Endothelial cell of umbilical vein (primary cell): ENCODE results near the gene CCR9. TPM values are rescaled to one million over a fixed set of nuclear protein-coding genes. Genes with fewer than 3 reads are reported as not detected.

Experiments
- BruUV-seq: library from RNA; stranded (reverse); fragments of 400-500 nt; replicated peaks from 2 replicates; lab custom pipeline; 2021; lab: Mats Ljungman, UMichigan
- CTCF ChIA-PET: fragments of 300-600, 350-600 bp; sonication (Branson Sonifier 250); formaldehyde crosslinking; loops from one replicate; lab custom pipeline; 2021; ENCODE audit warnings: antibody characterized with exemption, inconsistent platforms; lab: Charles Lee
- POLR2A ChIA-PET: fragments of 300-600, 350-600 bp; sonication (Branson Sonifier 250); formaldehyde crosslinking; loops from one replicate; lab custom pipeline; 2021; ENCODE audit warnings: antibody characterized with exemption, inconsistent platforms; lab: Charles Lee
- DNase-seq: peaks from one replicate; pipeline ENCODE4 v3.0.0-alpha.2; 2011; ENCODE audit warnings: low read depth, low spot score
- FAIRE-seq: peaks from 2 replicates; lab custom pipeline; 2011; peaks lifted over from hg19 to GRCh38; lab: Jason Lieb, UNC
- H2AFZ ChIP-seq: 2 replicates; pipeline ENCODE4 v1.6.0; 2012; ENCODE audit warnings: low read depth, low read length, control low read depth, inconsistent platforms
- H3K27ac ChIP-seq: 2 replicates; pipeline ENCODE4 v1.5.1; 2011; ENCODE audit warnings: low read depth, mild to moderate bottlenecking, control low read depth, low read length, moderate library complexity; ENCODE audit not compliant: insufficient read depth
- H3K27me3 ChIP-seq, 2 experiments: 2 replicates each; pipeline versions ENCODE4 v1.6.0 to v1.6.1; 2011; ENCODE audit warnings: low read length in 2 of 2, mixed read lengths in 1 of 2; ENCODE audit not compliant: control insufficient read depth in 2 of 2, insufficient read depth in 2 of 2
- H3K36me3 ChIP-seq, 2 experiments: 2 replicates in 1 of 2; 3 replicates in 1 of 2; pipeline ENCODE4 v1.5.1; 2011; ENCODE audit warnings: low read length in 2 of 2, mild to moderate bottlenecking in 1 of 2, moderate library complexity in 1 of 2; ENCODE audit not compliant: control insufficient read depth in 2 of 2, insufficient read depth in 2 of 2; ENCODE audit errors: extremely low read depth in 1 of 2
- H3K4me1 ChIP-seq: 3 replicates; pipeline ENCODE4 v1.5.1; 2011; ENCODE audit warnings: mild to moderate bottlenecking, low read length; ENCODE audit not compliant: control insufficient read depth, insufficient read depth; ENCODE audit errors: extremely low read depth
- H3K4me2 ChIP-seq: 2 replicates; pipeline ENCODE4 v1.6.1; 2011; ENCODE audit warnings: low read length, control low read depth, mixed read lengths; ENCODE audit not compliant: insufficient read depth
- H3K4me3 ChIP-seq, 3 experiments: fragments of 200-600 bp in 1 of 3; sonication (generic), shearing (Covaris generic) in 1 of 3; replicated peaks in 1 of 3; 2 replicates each; pipeline ENCODE4 v1.5.1; 2011 to 2016; ENCODE audit warnings: control low read depth in 3 of 3, low read length in 3 of 3, mild to moderate bottlenecking in 2 of 3, inconsistent platforms in 1 of 3, low read depth in 1 of 3, moderate library complexity in 1 of 3; ENCODE audit not compliant: insufficient read depth in 1 of 3
- H3K79me2 ChIP-seq: 2 replicates; pipeline ENCODE4 v1.6.0; 2012; ENCODE audit warnings: low read length, inconsistent platforms; ENCODE audit not compliant: control insufficient read depth, insufficient read depth
- H3K9ac ChIP-seq: replicated peaks from 2 replicates; pipeline ENCODE3; 2011; ENCODE audit warnings: low read length, control low read depth; ENCODE audit not compliant: insufficient read depth; ENCODE audit errors: extremely low read depth
- H3K9me1 ChIP-seq: replicated peaks from 3 replicates; pipeline ENCODE4 v1.6.0; 2011; ENCODE audit warnings: mild to moderate bottlenecking, low read length; ENCODE audit not compliant: control insufficient read depth, insufficient read depth; ENCODE audit errors: extremely low read depth
- H3K9me3 ChIP-seq: replicated peaks from 2 replicates; pipeline ENCODE4 v1.5.1; 2012; ENCODE audit warnings: low read length, inconsistent platforms; ENCODE audit not compliant: control insufficient read depth, insufficient read depth
- H4K20me1 ChIP-seq: replicated peaks from 2 replicates; pipeline ENCODE3; 2011; ENCODE audit warnings: mild to moderate bottlenecking, low read length; ENCODE audit not compliant: control insufficient read depth, insufficient read depth; ENCODE audit errors: extremely low read depth
- EZH2 ChIP-seq: IDR thresholded peaks from 2 replicates; pipeline ENCODE4 v1.6.1; 2012; ENCODE audit warnings: borderline replicate concordance, low read depth, mild to moderate bottlenecking, moderate library complexity, low read length, inconsistent platforms; ENCODE audit not compliant: severe bottlenecking
- FOS ChIP-seq: IDR thresholded peaks from 2 replicates; pipeline ENCODE4 v1.6.1; 2011; ENCODE audit warnings: mild to moderate bottlenecking, low read length, moderate library complexity, borderline replicate concordance; ENCODE audit not compliant: insufficient read depth
- GATA2 ChIP-seq: IDR thresholded peaks from 2 replicates; pipeline ENCODE4 v1.7.0; 2011; ENCODE audit warnings: low read depth, mild to moderate bottlenecking, moderate library complexity, mixed read lengths, low read length; ENCODE audit not compliant: insufficient read length, insufficient read depth
- JUN ChIP-seq: IDR thresholded peaks from 2 replicates; pipeline ENCODE4 v1.6.1; 2011; ENCODE audit warnings: borderline replicate concordance, low read depth; ENCODE audit not compliant: insufficient read length, insufficient read depth
- MYC ChIP-seq: IDR thresholded peaks from one replicate; pipeline ENCODE4 v1.6.1; 2011; ENCODE audit warnings: mild to moderate bottlenecking, low read depth, low read length
- POLR2A ChIP-seq: IDR thresholded peaks from 2 replicates; pipeline ENCODE4 v1.6.1; 2012; ENCODE audit warnings: low read depth, mild to moderate bottlenecking, control low read depth, low read length
- POLR2AphosphoS5 ChIP-seq: IDR thresholded peaks from 2 replicates; pipeline ENCODE4 v1.6.1; 2012; ENCODE audit warnings: low read depth, mild to moderate bottlenecking, control low read depth, low read length, moderate library complexity; ENCODE audit not compliant: insufficient read depth
- dilution Hi-C: fragments of 300-500 bp; cut with MboI; formaldehyde crosslinking; loops from one replicate; pipeline ENCODE4 v1.15.0; 2019; ENCODE audit warnings: low sequenced_read_pairs; ENCODE audit not compliant: extremely low pct_ligation_motif_present
- intact Hi-C: fragments of 100-400 bp; cut with micrococcal nuclease; formaldehyde crosslinking; loops from one replicate; pipeline ENCODE4 v1.10.0; 2022
- polyA plus RNA-seq, 4 experiments: library from polyadenylated mRNA; depleted of rRNA in 3 of 4; stranded (reverse) in 3 of 4; unstranded in 1 of 4; fragments of >200 nt; gene quantifications; 2 replicates each; pipeline versions ENCODE4 v1.2.1 to v1.2.3, GENCODE V29; 2011 to 2012; ENCODE audit warnings: missing spikeins in 1 of 4
- total RNA-seq: library from RNA; stranded (reverse); gene quantifications from 2 replicates; pipeline ENCODE4 v1.2.3, GENCODE V29; 2021
- TF ChIP-seq, protein P1 (sequence below), 2 donors: IDR thresholded peaks; 1 replicate in 1 of 2; 2 replicates in 1 of 2; pipeline ENCODE4 v1.5.1; 2011; ENCODE audit warnings: low read length in 2 of 2, mild to moderate bottlenecking in 2 of 2, moderate library complexity in 2 of 2, control low read depth in 1 of 2, inconsistent platforms in 1 of 2, low read depth in 1 of 2; ENCODE audit not compliant: insufficient read depth in 1 of 2; ENCODE audit errors: extremely low read depth in 1 of 2
- TF ChIP-seq, protein P2 (sequence below): IDR thresholded peaks from 2 replicates; pipeline ENCODE4 v1.6.1; 2011; ENCODE audit not compliant: insufficient read depth, insufficient read length

Gene CCR9
- total and polyA plus RNA-seq, 2 donors (not counting 3 experiments of a cell fraction or from before 2014, with no cell fraction given): not detected

DNA sequence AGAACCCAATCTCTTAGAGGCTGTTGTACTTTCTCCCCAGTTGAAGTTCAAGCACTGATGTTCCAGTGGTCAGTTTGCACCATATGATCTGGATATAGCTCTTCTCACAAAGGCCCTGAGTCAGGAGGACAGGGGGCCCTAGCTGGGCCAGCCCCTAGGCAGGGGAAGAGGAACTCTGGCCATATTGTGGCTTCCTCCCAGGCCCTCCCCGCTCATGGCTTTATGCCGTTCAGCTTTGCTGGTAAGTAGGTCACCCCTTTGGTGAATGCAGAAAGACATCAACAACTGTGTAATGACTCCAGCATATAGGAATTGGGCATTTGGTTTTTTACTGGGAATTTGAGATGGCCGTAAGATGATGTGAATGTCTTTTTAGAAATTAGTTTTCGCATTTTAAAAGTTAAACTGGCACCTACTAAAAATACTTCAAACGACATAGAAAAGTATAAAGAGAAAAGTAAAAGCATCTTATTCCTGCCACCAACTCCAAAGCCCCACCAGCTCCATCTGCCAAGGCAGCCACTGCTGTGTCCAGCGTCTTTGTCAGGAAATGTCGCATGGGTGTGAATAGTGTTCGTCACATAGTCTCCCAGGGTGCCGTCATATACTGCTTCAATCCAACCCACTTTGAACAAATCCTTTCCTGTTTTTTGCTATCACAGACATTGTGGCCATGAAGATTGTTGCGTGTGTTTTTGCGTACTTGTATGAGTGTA is 25.3 kb downstream of the CCR9 start:
- Histone ChIP-seq H3K4me2 (no peak overlapping the region), H3K27ac (no peak overlapping the region), H3K36me3 (no peaks in the 10 kb centered on the region), H3K4me1 (no peaks in the 10 kb centered on the region), H3K79me2 (no peaks in the 10 kb centered on the region), H3K4me3 (no peak overlapping the region), H3K9me3 (no peaks in the 10 kb centered on the region), H3K9me1 (no peaks in the 10 kb centered on the region), H3K9ac (no peak overlapping the region), H3K27me3 (no peaks in the 10 kb centered on the region), H2AFZ (no peak overlapping the region), H4K20me1 (no peaks in the 10 kb centered on the region)
- no peak for FAIRE-seq
- ChIA-PET CTCF (no interaction called here), POLR2A (no interaction called here)
- DNase-seq: no peak
- no peak for TF ChIP-seq MYC
- TF ChIP-seq, protein P1, sequence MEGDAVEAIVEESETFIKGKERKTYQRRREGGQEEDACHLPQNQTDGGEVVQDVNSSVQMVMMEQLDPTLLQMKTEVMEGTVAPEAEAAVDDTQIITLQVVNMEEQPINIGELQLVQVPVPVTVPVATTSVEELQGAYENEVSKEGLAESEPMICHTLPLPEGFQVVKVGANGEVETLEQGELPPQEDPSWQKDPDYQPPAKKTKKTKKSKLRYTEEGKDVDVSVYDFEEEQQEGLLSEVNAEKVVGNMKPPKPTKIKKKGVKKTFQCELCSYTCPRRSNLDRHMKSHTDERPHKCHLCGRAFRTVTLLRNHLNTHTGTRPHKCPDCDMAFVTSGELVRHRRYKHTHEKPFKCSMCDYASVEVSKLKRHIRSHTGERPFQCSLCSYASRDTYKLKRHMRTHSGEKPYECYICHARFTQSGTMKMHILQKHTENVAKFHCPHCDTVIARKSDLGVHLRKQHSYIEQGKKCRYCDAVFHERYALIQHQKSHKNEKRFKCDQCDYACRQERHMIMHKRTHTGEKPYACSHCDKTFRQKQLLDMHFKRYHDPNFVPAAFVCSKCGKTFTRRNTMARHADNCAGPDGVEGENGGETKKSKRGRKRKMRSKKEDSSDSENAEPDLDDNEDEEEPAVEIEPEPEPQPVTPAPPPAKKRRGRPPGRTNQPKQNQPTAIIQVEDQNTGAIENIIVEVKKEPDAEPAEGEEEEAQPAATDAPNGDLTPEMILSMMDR (IDR thresholded peaks at IDR 0.05; ENCODE audit: extremely low read depth in 1 of 2, insufficient read depth in 1 of 2, low read depth in 1 of 2, low read length in 2 of 2): no peak
- TF ChIP-seq GATA2: no peak
- TF ChIP-seq JUN: no peak
- no peak for TF ChIP-seq POLR2A
- TF ChIP-seq POLR2AphosphoS5: no peak
- TF ChIP-seq EZH2: no peak
- TF ChIP-seq, protein P2, sequence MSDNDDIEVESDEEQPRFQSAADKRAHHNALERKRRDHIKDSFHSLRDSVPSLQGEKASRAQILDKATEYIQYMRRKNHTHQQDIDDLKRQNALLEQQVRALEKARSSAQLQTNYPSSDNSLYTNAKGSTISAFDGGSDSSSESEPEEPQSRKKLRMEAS: no peak
- no peak for TF ChIP-seq FOS
- dilution Hi-C loops (no loop called here), intact Hi-C loops (no loop called here)
- BruUV-seq: no TSS peak
